Parathyroid adenoma (tissue), 2 donors: Measurements from ENCODE around the gene CADM1.

Experiments used
- H2AFZ ChIP-seq: fragments of 300-600 bp; sonication (generic); one replicate; pipeline ENCODE4 v1.7.0; 2017; ENCODE audit warnings: antibody characterized with exemption, mild to moderate bottlenecking
- H3K27ac ChIP-seq: fragments of 300-600 bp; sonication (generic); one replicate; pipeline ENCODE4 v1.7.0; 2017
- H3K27me3 ChIP-seq: fragments of 300-600 bp; sonication (generic); one replicate; pipeline ENCODE4 v1.7.0; 2017; ENCODE audit warnings: low read length; ENCODE audit not compliant: control insufficient read depth, insufficient read depth
- H3K36me3 ChIP-seq: fragments of 300-600 bp; sonication (generic); one replicate; pipeline ENCODE4 v1.7.0; 2017; ENCODE audit warnings: low read length; ENCODE audit not compliant: control insufficient read depth, insufficient read depth
- H3K4me1 ChIP-seq: fragments of 300-600 bp; sonication (generic); one replicate; pipeline ENCODE4 v1.7.0; 2017; ENCODE audit warnings: control low read depth
- H3K4me2 ChIP-seq: fragments of 300-600 bp; sonication (generic); one replicate; pipeline ENCODE4 v1.7.0; 2017; ENCODE audit warnings: low read length
- H3K4me3 ChIP-seq: fragments of 300-600 bp; sonication (generic); one replicate; pipeline ENCODE4 v1.7.0; 2017; ENCODE audit warnings: low read depth, low read length
- H3K79me2 ChIP-seq: fragments of 300-600 bp; sonication (generic); one replicate; pipeline ENCODE4 v1.7.0; 2017; ENCODE audit warnings: control low read depth
- H3K9ac ChIP-seq: fragments of 300-600 bp; sonication (generic); one replicate; pipeline ENCODE4 v1.7.0; 2017; ENCODE audit warnings: mild to moderate bottlenecking
- H3K9me3 ChIP-seq: fragments of 300-600 bp; sonication (generic); one replicate; pipeline ENCODE4 v1.7.0; 2017; ENCODE audit warnings: low read length; ENCODE audit not compliant: control insufficient read depth
- TF ChIP-seq, protein P1 (sequence below): fragments of 300-600 bp; sonication (generic); IDR thresholded peaks from one replicate; pipeline ENCODE4 v1.7.0; 2017; ENCODE audit warnings: antibody characterized with exemption, mild to moderate bottlenecking
- donor health status: primary hyperparathyroidism.

CADM1 gene

GRCh38 chr11:115497303-115497702 lies 6.9 kb downstream of the CADM1 start:
- TF ChIP-seq, protein P1, sequence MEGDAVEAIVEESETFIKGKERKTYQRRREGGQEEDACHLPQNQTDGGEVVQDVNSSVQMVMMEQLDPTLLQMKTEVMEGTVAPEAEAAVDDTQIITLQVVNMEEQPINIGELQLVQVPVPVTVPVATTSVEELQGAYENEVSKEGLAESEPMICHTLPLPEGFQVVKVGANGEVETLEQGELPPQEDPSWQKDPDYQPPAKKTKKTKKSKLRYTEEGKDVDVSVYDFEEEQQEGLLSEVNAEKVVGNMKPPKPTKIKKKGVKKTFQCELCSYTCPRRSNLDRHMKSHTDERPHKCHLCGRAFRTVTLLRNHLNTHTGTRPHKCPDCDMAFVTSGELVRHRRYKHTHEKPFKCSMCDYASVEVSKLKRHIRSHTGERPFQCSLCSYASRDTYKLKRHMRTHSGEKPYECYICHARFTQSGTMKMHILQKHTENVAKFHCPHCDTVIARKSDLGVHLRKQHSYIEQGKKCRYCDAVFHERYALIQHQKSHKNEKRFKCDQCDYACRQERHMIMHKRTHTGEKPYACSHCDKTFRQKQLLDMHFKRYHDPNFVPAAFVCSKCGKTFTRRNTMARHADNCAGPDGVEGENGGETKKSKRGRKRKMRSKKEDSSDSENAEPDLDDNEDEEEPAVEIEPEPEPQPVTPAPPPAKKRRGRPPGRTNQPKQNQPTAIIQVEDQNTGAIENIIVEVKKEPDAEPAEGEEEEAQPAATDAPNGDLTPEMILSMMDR = no peak

GRCh38 chr11:115496892-115497291 lies 7.3 kb downstream of the CADM1 start:
- Histone ChIP-seq H3K4me1 (no peaks in the 10 kb centered on the region), H3K4me3 (no peak overlapping the region)

More at GRCh38 chr11:115497303-115497702, 6.9 kb downstream of the CADM1 start:
- Histone ChIP-seq H3K9me3 (no peaks in the 10 kb centered on the region), H3K4me2 (no peak overlapping the region), H3K27me3 (no peaks in the 10 kb centered on the region), H3K4me1 (no peaks in the 10 kb centered on the region), H3K79me2 (no peaks in the 10 kb centered on the region), H3K27ac (no peak overlapping the region), H2AFZ (no peak overlapping the region), H3K4me3 (no peak overlapping the region), H3K36me3 (no peaks in the 10 kb centered on the region), H3K9ac (no peak overlapping the region)

GRCh38 chr11:115493905-115494304 lies 10.3 kb downstream of the CADM1 start:
- H3K4me2 ChIP-seq = no peak overlapping the region
- no peak overlapping the region for H3K27ac ChIP-seq
- no peak overlapping the region for H3K4me3 ChIP-seq
- no peaks in the 10 kb centered on the region for H3K79me2 ChIP-seq
- no peaks in the 10 kb centered on the region for H3K9me3 ChIP-seq
- H2AFZ ChIP-seq = no peak overlapping the region
- TF ChIP-seq, protein P1 = no peak
- H3K9ac ChIP-seq = no peak overlapping the region
- H3K4me1 ChIP-seq = no peaks in the 10 kb centered on the region
- no peaks in the 10 kb centered on the region for H3K36me3 ChIP-seq
- no peaks in the 10 kb centered on the region for H3K27me3 ChIP-seq

More at GRCh38 chr11:115496892-115497291, 7.3 kb downstream of the CADM1 start:
- Histone ChIP-seq H3K9ac (no peak overlapping the region), H3K4me2 (no peak overlapping the region), H3K36me3 (no peaks in the 10 kb centered on the region), H3K27me3 (no peaks in the 10 kb centered on the region), H2AFZ (no peak overlapping the region), H3K79me2 (no peaks in the 10 kb centered on the region), H3K9me3 (no peaks in the 10 kb centered on the region), H3K27ac (no peak overlapping the region)
- TF ChIP-seq, protein P1 = no peak

DNA sequence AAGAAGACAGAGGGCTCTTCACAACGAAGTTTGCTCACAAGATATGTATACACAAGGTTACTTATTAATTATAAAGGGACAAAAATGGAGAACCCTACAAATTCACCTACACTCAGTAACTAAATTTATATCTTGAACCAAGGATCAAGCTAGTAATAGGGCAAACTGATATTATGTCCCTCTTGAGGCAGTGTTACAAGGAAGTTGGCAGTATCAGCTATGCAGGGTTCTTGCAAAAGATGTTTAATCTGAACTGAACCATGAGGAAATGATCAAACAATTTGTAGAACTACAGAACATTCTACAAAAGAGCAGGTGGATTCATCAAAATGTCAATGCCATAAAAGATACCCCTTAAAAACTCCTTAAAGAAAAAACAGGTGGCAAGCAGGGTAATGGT lies 10.7 kb downstream of the CADM1 start:
- no peak overlapping the region for H2AFZ ChIP-seq
- TF ChIP-seq, protein P1 = no peak
- no peak overlapping the region for H3K27ac ChIP-seq
- H3K4me1 ChIP-seq = no peaks in the 10 kb centered on the region
- no peaks in the 10 kb centered on the region for H3K27me3 ChIP-seq
- no peak overlapping the region for H3K9ac ChIP-seq
- no peaks in the 10 kb centered on the region for H3K36me3 ChIP-seq
- no peak overlapping the region for H3K4me3 ChIP-seq
- H3K4me2 ChIP-seq = no peak overlapping the region
- H3K79me2 ChIP-seq = no peaks in the 10 kb centered on the region
- no peaks in the 10 kb centered on the region for H3K9me3 ChIP-seq

- Histone ChIP-seq H3K27ac (no peak overlapping the region), H3K79me2 (no peaks in the 10 kb centered on the region), H3K9ac (no peak overlapping the region), H3K4me3 (no peak overlapping the region), H3K4me2 (no peak overlapping the region), H2AFZ (no peak overlapping the region), H3K4me1 (no peaks in the 10 kb centered on the region), H3K9me3 (no peaks in the 10 kb centered on the region), H3K27me3 (no peaks in the 10 kb centered on the region), H3K36me3 (no peaks in the 10 kb centered on the region)
- TF ChIP-seq, protein P1 = no peak
Measured at GRCh38 chr11:115489466-115489865, 14.7 kb downstream of the CADM1 start.
